Liver (tissue), 9 donors: ENCODE results near the gene KERA. TPM values are rescaled to one million over a fixed set of nuclear protein-coding genes. Genes with fewer than 3 reads are reported as not detected.

Experiments
- DNase-seq: peaks from one replicate; pipeline ENCODE4 v3.0.0-alpha.2; 2017; ENCODE audit warnings: low spot score
- H3K27ac ChIP-seq, 2 donors: one replicate each; pipeline ENCODE4 v1.7.0; 2013; ENCODE audit warnings: inconsistent platforms in 2 of 2, low read length in 2 of 2, control low read depth in 1 of 2, low read depth in 1 of 2, mild to moderate bottlenecking in 1 of 2
- H3K27me3 ChIP-seq, 4 donors: one replicate each; pipeline versions ENCODE4 v1.6.1 to v1.7.0; 2013; ENCODE audit warnings: low read length in 3 of 4, inconsistent platforms in 1 of 4, mild to moderate bottlenecking in 1 of 4, moderate library complexity in 1 of 4; ENCODE audit not compliant: control insufficient read depth in 4 of 4, insufficient read depth in 4 of 4
- H3K36me3 ChIP-seq, 4 donors: one replicate each; pipeline versions ENCODE4 v1.6.1 to v1.7.0; 2013; ENCODE audit warnings: low read length in 3 of 4, mild to moderate bottlenecking in 3 of 4, low read depth in 1 of 4, moderate library complexity in 1 of 4; ENCODE audit not compliant: control insufficient read depth in 4 of 4, insufficient read depth in 3 of 4
- H3K4me1 ChIP-seq, 4 donors: one replicate each; pipeline versions ENCODE4 v1.6.1 to v1.7.0; 2013; ENCODE audit warnings: low read length in 3 of 4, mild to moderate bottlenecking in 3 of 4, moderate library complexity in 1 of 4; ENCODE audit not compliant: control insufficient read depth in 4 of 4, insufficient read depth in 4 of 4
- H3K4me3 ChIP-seq, 3 donors: one replicate each; pipeline versions ENCODE4 v1.6.1 to v1.7.0; 2013; ENCODE audit warnings: low read length in 3 of 3, control low read depth in 1 of 3, low read depth in 1 of 3, mild to moderate bottlenecking in 1 of 3
- H3K9ac ChIP-seq, 2 donors: one replicate each; pipeline ENCODE4 v1.7.0; 2013; ENCODE audit warnings: low read length in 2 of 2, mild to moderate bottlenecking in 2 of 2, moderate library complexity in 2 of 2, control low read depth in 1 of 2, low read depth in 1 of 2
- H3K9me3 ChIP-seq, 4 donors: one replicate each; pipeline versions ENCODE4 v1.6.1 to v1.7.0; 2013; ENCODE audit warnings: low read length in 3 of 4; ENCODE audit not compliant: control insufficient read depth in 4 of 4
- CTCF ChIP-seq: fragments of 150-350 bp; IDR thresholded peaks from 2 replicates; pipeline ENCODE4 v1.5.1; 2017; ENCODE audit warnings: improper control_type of control experiment, low read depth, low read length; ENCODE audit not compliant: missing input control
- EGR1 ChIP-seq, 2 donors: IDR thresholded peaks; 2 replicates each; pipeline ENCODE4 v1.6.1; 2016 to 2018; ENCODE audit warnings: antibody characterized with exemption in 2 of 2, low read depth in 2 of 2
- FOXA1 ChIP-seq: IDR thresholded peaks from 2 replicates; pipeline ENCODE4 v1.6.1; 2016; ENCODE audit warnings: antibody characterized with exemption
- FOXA2 ChIP-seq: IDR thresholded peaks from 2 replicates; pipeline ENCODE4 v1.6.1; 2016; ENCODE audit warnings: antibody characterized with exemption
- GABPA ChIP-seq, 2 donors: IDR thresholded peaks in 1 of 2; conservative IDR thresholded peaks in 1 of 2; 2 replicates each; pipeline ENCODE4 v1.6.1; 2016; ENCODE audit warnings: antibody characterized with exemption in 2 of 2, mild to moderate bottlenecking in 1 of 2, moderate library complexity in 1 of 2
- HNF4A ChIP-seq, 2 donors: conservative IDR thresholded peaks; 2 replicates each; pipeline ENCODE4 v1.6.1; 2016; ENCODE audit warnings: antibody characterized with exemption in 2 of 2, mild to moderate bottlenecking in 2 of 2
- HNF4G ChIP-seq: IDR thresholded peaks from 2 replicates; pipeline ENCODE4 v1.6.1; 2016; ENCODE audit warnings: antibody characterized with exemption
- MAX ChIP-seq: IDR thresholded peaks from 2 replicates; pipeline ENCODE4 v1.6.1; 2016; ENCODE audit warnings: antibody characterized with exemption
- NR2F2 ChIP-seq: IDR thresholded peaks from 2 replicates; pipeline ENCODE4 v1.6.1; 2016; ENCODE audit warnings: antibody characterized with exemption
- RAD21 ChIP-seq, 2 donors: IDR thresholded peaks; 2 replicates each; pipeline ENCODE4 v1.6.1; 2016; ENCODE audit warnings: antibody characterized with exemption in 2 of 2, mild to moderate bottlenecking in 2 of 2
- REST ChIP-seq: IDR thresholded peaks from 2 replicates; pipeline ENCODE4 v1.6.1; 2016; ENCODE audit warnings: antibody characterized with exemption, mild to moderate bottlenecking
- RXRA ChIP-seq, 2 donors: IDR thresholded peaks; 2 replicates each; pipeline ENCODE4 v1.6.1; 2017 to 2018; ENCODE audit warnings: antibody characterized with exemption in 2 of 2, mild to moderate bottlenecking in 1 of 2
- TAF1 ChIP-seq: conservative IDR thresholded peaks from 2 replicates; pipeline ENCODE4 v1.6.1; 2016; ENCODE audit warnings: antibody characterized with exemption, mild to moderate bottlenecking
- YY1 ChIP-seq: IDR thresholded peaks from 2 replicates; pipeline ENCODE4 v1.6.1; 2016; ENCODE audit warnings: antibody characterized with exemption, mild to moderate bottlenecking
- ZBTB33 ChIP-seq: IDR thresholded peaks from 2 replicates; pipeline ENCODE4 v1.6.1; 2016; ENCODE audit warnings: antibody characterized with exemption
- WGBS: extraction: QIAGEN DNeasy Blood & Tissue Kit; methylation state at CpG from one replicate; pipeline ENCODE4 v1.1.7; 2013; 5-methylcytosine and 5-hydroxymethylcytosine counted together
- polyA plus RNA-seq, 2 donors: library from polyadenylated mRNA; stranded (reverse) in 1 of 2; unstranded in 1 of 2; fragments of 200-250 nt in 1 of 2; fragments of >200 nt in 1 of 2; fragmentation: Nextera tagmentation in 1 of 2; extraction: Ambion mirVana in 1 of 2; gene quantifications; one replicate each; pipeline versions ENCODE4 v1.2.1 to v1.2.3, GENCODE V29; 2013 to 2015
- total RNA-seq, 2 donors: library from RNA; depleted of rRNA; stranded (reverse); fragments of >200 nt; gene quantifications; one replicate each; pipeline ENCODE4 v1.2.3, GENCODE V29; 2014
- donor health status: healthy.
- donor health status: healthy.
- donor health status: healthy.
- donor health status: healthy.
- donor health status: healthy.

Gene KERA
- total and polyA plus RNA-seq, 4 donors, result not detected

- Histone ChIP-seq H3K4me3 (no peak overlapping the region), H3K9me3 (no peaks in the 10 kb centered on the region), H3K27me3 (no peaks in the 10 kb centered on the region), H3K36me3 (no peaks in the 10 kb centered on the region), H3K9ac (no peak overlapping the region), H3K27ac (no peak overlapping the region), H3K4me1 (peaks cover 0 to 1% (median 0%) of the 10 kb centered on the region in 4 donors)
- WGBS, result 74% methylated on average over 3 of the region's 3 CpGs
- TF ChIP-seq TAF1, result no peak
- no peak for TF ChIP-seq HNF4A (conservative IDR thresholded peaks at IDR 0.05)
- no peak for TF ChIP-seq YY1
- TF ChIP-seq CTCF, result no peak
- no peak for TF ChIP-seq HNF4G
- TF ChIP-seq MAX, result no peak
- no peak for TF ChIP-seq FOXA1
- no peak for TF ChIP-seq ZBTB33
- TF ChIP-seq FOXA2, result no peak
- no peak for TF ChIP-seq RAD21 (IDR thresholded peaks at IDR 0.05)
- DNase-seq, result no peak
Observed at GRCh38 chr12:91065396-91065795, 7.6 kb upstream of the KERA start.

GRCh38 chr12:91064640-91065039, 6.8 kb upstream of the KERA start:
- Histone ChIP-seq H3K27ac (no peak overlapping the region), H3K9ac (no peak overlapping the region), H3K4me1 (peaks cover 0 to 1% (median 0%) of the 10 kb centered on the region in 4 donors), H3K27me3 (no peaks in the 10 kb centered on the region), H3K4me3 (no peak overlapping the region), H3K36me3 (no peaks in the 10 kb centered on the region), H3K9me3 (no peaks in the 10 kb centered on the region)
- no peak for TF ChIP-seq YY1
- no peak for TF ChIP-seq GABPA (IDR thresholded peaks at IDR 0.05 in 1 of 2, conservative IDR thresholded peaks at IDR 0.05 in 1 of 2)
- no peak for TF ChIP-seq REST
- no peak for TF ChIP-seq RXRA (IDR thresholded peaks at IDR 0.05)
- TF ChIP-seq RAD21 (IDR thresholded peaks at IDR 0.05), result no peak
- no peak for TF ChIP-seq MAX
- TF ChIP-seq CTCF, result no peak
- TF ChIP-seq HNF4G, result no peak
- TF ChIP-seq NR2F2, result no peak
- TF ChIP-seq EGR1 (IDR thresholded peaks at IDR 0.05; ENCODE audit: low read depth in 2 of 2), result no peak
- WGBS, result 55% methylated on average over 3 of the region's 3 CpGs
- DNase-seq, result no peak
